CD14-positive monocyte (primary cell): Measurements from ENCODE around the gene IQSEC3. TPM values are rescaled to one million over a fixed set of nuclear protein-coding genes. Genes with fewer than 3 reads are reported as not detected.

ENCODE experiments used
- DNase-seq, 3 donors: peaks; one replicate each; pipeline ENCODE4 v3.0.0-alpha.2; 2011 to 2022
- H2AFZ ChIP-seq: 2 replicates; pipeline ENCODE4 v1.6.0; 2012; ENCODE audit warnings: mild to moderate bottlenecking, low read depth, low read length, inconsistent platforms; ENCODE audit not compliant: insufficient read depth, poor library complexity, severe bottlenecking
- H3K27ac ChIP-seq, 2 donors: 1 replicate in 1 of 2; 2 replicates in 1 of 2; pipeline ENCODE4 v1.5.1; 2012 to 2013; ENCODE audit warnings: low read length in 2 of 2, control low read depth in 1 of 2, inconsistent platforms in 1 of 2, low read depth in 1 of 2, mild to moderate bottlenecking in 1 of 2
- H3K27me3 ChIP-seq, 2 donors: one replicate each; pipeline versions ENCODE4 v1.6.0 to v1.6.1; 2011 to 2013; ENCODE audit warnings: low read length in 2 of 2; ENCODE audit not compliant: control insufficient read depth in 2 of 2, insufficient read depth in 2 of 2
- H3K36me3 ChIP-seq, 2 donors: replicated peaks in 1 of 2; 1 replicate in 1 of 2; 2 replicates in 1 of 2; pipeline versions ENCODE4 v1.5.1 to v1.6.1; 2012 to 2013; ENCODE audit warnings: low read length in 2 of 2, control low read depth in 1 of 2, inconsistent platforms in 1 of 2, mild to moderate bottlenecking in 1 of 2; ENCODE audit not compliant: insufficient read depth in 2 of 2, control insufficient read depth in 1 of 2
- H3K4me1 ChIP-seq, 2 donors: 1 replicate in 1 of 2; 2 replicates in 1 of 2; pipeline versions ENCODE4 v1.5.1 to v1.6.1; 2012 to 2013; ENCODE audit warnings: low read length in 2 of 2, control low read depth in 1 of 2, inconsistent platforms in 1 of 2, mild to moderate bottlenecking in 1 of 2, moderate library complexity in 1 of 2; ENCODE audit not compliant: insufficient read depth in 2 of 2, control insufficient read depth in 1 of 2
- H3K4me2 ChIP-seq: replicated peaks from 2 replicates; pipeline ENCODE3; 2012; ENCODE audit warnings: low read length, moderate library complexity, mild to moderate bottlenecking; ENCODE audit not compliant: poor library complexity, severe bottlenecking; ENCODE audit errors: extremely low read depth
- H3K4me3 ChIP-seq, 3 experiments: fragments of 200-600 bp in 1 of 3; sonication (generic) in 1 of 3; replicated peaks in 1 of 3; 1 replicate in 2 of 3; 2 replicates in 1 of 3; pipeline ENCODE4 v1.5.1; 2011 to 2013; ENCODE audit warnings: low read length in 3 of 3, mild to moderate bottlenecking in 3 of 3, control low read depth in 2 of 3, low read depth in 2 of 3, inconsistent platforms in 1 of 3, moderate library complexity in 1 of 3
- H3K79me2 ChIP-seq: 2 replicates; pipeline ENCODE4 v1.6.0; 2012; ENCODE audit warnings: mild to moderate bottlenecking, control low read depth, inconsistent platforms, low read length, moderate library complexity; ENCODE audit not compliant: insufficient read depth
- H3K9ac ChIP-seq: 2 replicates; pipeline ENCODE4 v1.6.0; 2017; ENCODE audit warnings: low read length, mild to moderate bottlenecking; ENCODE audit not compliant: insufficient read depth, poor library complexity, severe bottlenecking
- H3K9me3 ChIP-seq, 2 donors: replicated peaks in 1 of 2; 1 replicate in 1 of 2; 2 replicates in 1 of 2; pipeline versions ENCODE4 v1.5.1 to v1.6.1; 2012 to 2013; ENCODE audit warnings: low read length in 2 of 2, control low read depth in 1 of 2; ENCODE audit not compliant: control insufficient read depth in 1 of 2, insufficient read depth in 1 of 2
- H4K20me1 ChIP-seq: 2 replicates; pipeline ENCODE4 v1.6.0; 2012; ENCODE audit warnings: mild to moderate bottlenecking, low read length, control low read depth, moderate library complexity; ENCODE audit not compliant: insufficient read depth
- H3K27ac Mint-ChIP-seq, 7 donors: one replicate each; pipeline ENCODE4 v1.8.0; 2020; ENCODE audit warnings: mild to moderate bottlenecking in 7 of 7, mixed read lengths in 7 of 7, moderate library complexity in 6 of 7, inconsistent platforms in 2 of 7
- H3K27me3 Mint-ChIP-seq, 3 donors: one replicate each; pipeline ENCODE4 v1.8.0; 2021 to 2022; ENCODE audit warnings: low read depth in 3 of 3, mild to moderate bottlenecking in 3 of 3, mixed read lengths in 3 of 3, moderate library complexity in 3 of 3, inconsistent platforms in 1 of 3
- H3K36me3 Mint-ChIP-seq, 2 donors: one replicate each; pipeline ENCODE4 v1.8.0; 2020; ENCODE audit warnings: mixed read lengths in 2 of 2, inconsistent platforms in 1 of 2, mild to moderate bottlenecking in 1 of 2
- H3K4me1 Mint-ChIP-seq: one replicate; pipeline ENCODE4 v1.8.0; 2020; ENCODE audit warnings: mild to moderate bottlenecking, mixed read lengths
- H3K4me3 Mint-ChIP-seq, 2 donors: one replicate each; pipeline ENCODE4 v1.8.0; 2020; ENCODE audit warnings: mild to moderate bottlenecking in 2 of 2, mixed read lengths in 2 of 2, moderate library complexity in 1 of 2
- H3K9me3 Mint-ChIP-seq, 7 donors: one replicate each; pipeline ENCODE4 v1.8.0; 2020 to 2022; ENCODE audit warnings: mixed read lengths in 7 of 7, mild to moderate bottlenecking in 6 of 7, moderate library complexity in 6 of 7, inconsistent platforms in 2 of 7
- CTCF ChIP-seq: fragments of 200-600 bp; IDR thresholded peaks from one replicate; pipeline ENCODE4 v1.8.0; 2022; ENCODE audit warnings: antibody characterized with exemption, mild to moderate bottlenecking
- WGBS: methylation state at CpG from one replicate; pipeline ENCODE4 v1.1.5; 2013; ENCODE audit warnings: missing lambda C conversion rate; ENCODE audit not compliant: insufficient coverage; 5-methylcytosine and 5-hydroxymethylcytosine counted together
- intact Hi-C, 2 donors: fragments of 100-400 bp; cut with micrococcal nuclease; formaldehyde crosslinking; loops; one replicate each; pipeline versions ENCODE4 v1.15.0 to v1.15.1; 2023
- polyA plus RNA-seq, 3 donors: library from polyadenylated mRNA; depleted of rRNA in 1 of 3; unstranded in 2 of 3; stranded (reverse) in 1 of 3; fragments of 300-500 nt in 2 of 3; fragments of >200 nt in 1 of 3; fragmentation: Illumina TruSeq in 2 of 3; gene quantifications; 1 replicate in 2 of 3; 2 replicates in 1 of 3; pipeline ENCODE4 v1.2.3, GENCODE V29; 2012 to 2021

IQSEC3 gene
- polyA plus RNA-seq, 3 donors = not detected

GRCh38 chr12:93266-94005 lies 26.9 kb downstream of the IQSEC3 start:
- H3K4me2 ChIP-seq = no peak overlapping the region
- H3K27ac ChIP-seq = no peak overlapping the region
- H3K27me3 Mint-ChIP-seq = peaks cover 9 to 10% (median 9%) of the 10 kb centered on the region in 3 donors
- no peak for DNase-seq
- no peaks in the 10 kb centered on the region for H3K4me1 ChIP-seq
- peaks cover 0 to 7% of the 10 kb centered on the region in 2 donors for H3K9me3 ChIP-seq
- H3K4me3 Mint-ChIP-seq = no peak overlapping the region
- no peak overlapping the region for H3K27ac Mint-ChIP-seq
- no peaks in the 10 kb centered on the region for H4K20me1 ChIP-seq
- WGBS = 50% methylated on average over 2 of the region's 6 CpGs
- intact Hi-C loops = no loop called here
- H3K36me3 Mint-ChIP-seq = no peaks in the 10 kb centered on the region
- peaks cover 7 to 26% (median 13%) of the 10 kb centered on the region in 7 donors for H3K9me3 Mint-ChIP-seq
- no peak overlapping the region for H3K4me3 ChIP-seq
- no peaks in the 10 kb centered on the region for H3K27me3 ChIP-seq
- H3K4me1 Mint-ChIP-seq = peaks cover 3% of the 10 kb centered on the region
- H3K36me3 ChIP-seq = no peaks in the 10 kb centered on the region
- no peak overlapping the region for H3K9ac ChIP-seq
- no peak for TF ChIP-seq CTCF
- H2AFZ ChIP-seq = no peak overlapping the region
- no peaks in the 10 kb centered on the region for H3K79me2 ChIP-seq

- Histone ChIP-seq H4K20me1 (no peaks in the 10 kb centered on the region), H3K79me2 (no peaks in the 10 kb centered on the region), H3K4me2 (no peak overlapping the region), H3K9ac (no peak overlapping the region), H3K36me3 (no peaks in the 10 kb centered on the region), H3K4me3 (no peak overlapping the region), H2AFZ (no peak overlapping the region), H3K9me3 (no peaks in the 10 kb centered on the region), H3K4me1 (no peaks in the 10 kb centered on the region), H3K27me3 (no peaks in the 10 kb centered on the region), H3K27ac (no peak overlapping the region)
- Mint-ChIP-seq H3K36me3 (no peaks in the 10 kb centered on the region), H3K4me1 (peaks cover 3% of the 10 kb centered on the region), H3K4me3 (no peak overlapping the region), H3K9me3 (peaks cover 0 to 6% (median under 1%) of the 10 kb centered on the region in 7 donors), H3K27ac (no peak overlapping the region), H3K27me3 (peaks cover 10 to 20% (median 18%) of the 10 kb centered on the region in 3 donors)
- TF ChIP-seq CTCF = no peak
- no CpG with 5 or more reads among the region's 1 CpG for WGBS
- intact Hi-C loops = no loop called here
- DNase-seq = no peak
These were observed 30.0 kb downstream of the IQSEC3 start for GRCh38 chr12:96543-96942.
